22Rv1 (cell line): ENCODE results near the gene LSS.

Experiments
- ZFX ChIP-seq: fragments of 450-650 bp; IDR thresholded peaks from 2 replicates; pipeline ENCODE4 v1.6.1; 2017; ENCODE audit warnings: antibody characterized with exemption, borderline replicate concordance
- TF ChIP-seq, protein P1 (sequence below): fragments of 450-650 bp; IDR thresholded peaks from 2 replicates; pipeline ENCODE4 v1.5.1; 2017; ENCODE audit warnings: mild to moderate bottlenecking

DNA sequence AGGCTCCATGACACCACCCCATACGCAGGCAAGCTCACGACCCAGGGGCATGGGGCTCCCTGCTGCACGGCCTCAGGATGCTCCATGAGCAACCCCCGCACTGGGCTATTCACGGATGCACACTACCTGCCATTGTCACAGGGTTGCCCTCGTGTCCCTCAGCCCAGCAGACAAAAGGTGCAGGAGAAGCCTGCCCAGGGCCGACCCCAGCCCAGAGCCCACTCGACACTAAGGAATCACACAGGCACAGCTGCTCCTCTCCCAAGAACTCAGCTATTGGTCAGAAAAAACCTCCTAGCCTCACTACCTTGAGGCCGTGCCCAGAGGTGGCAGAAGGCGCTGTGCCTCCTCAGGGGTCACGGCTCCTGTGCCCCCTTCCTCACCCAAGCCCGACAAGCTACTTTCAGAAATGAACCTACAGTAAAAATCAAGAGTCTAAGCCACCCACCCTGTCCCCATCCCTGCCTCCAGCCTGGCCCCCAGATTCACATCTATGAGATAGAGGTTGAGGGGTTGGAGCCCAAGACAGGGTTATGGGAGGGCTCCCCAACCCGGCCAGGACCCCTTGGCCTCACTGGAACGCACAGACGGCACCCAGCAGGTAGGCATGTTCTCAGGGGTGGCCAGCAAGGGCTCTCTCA, 38.0 kb downstream of the LSS start:
- TF ChIP-seq, protein P1, sequence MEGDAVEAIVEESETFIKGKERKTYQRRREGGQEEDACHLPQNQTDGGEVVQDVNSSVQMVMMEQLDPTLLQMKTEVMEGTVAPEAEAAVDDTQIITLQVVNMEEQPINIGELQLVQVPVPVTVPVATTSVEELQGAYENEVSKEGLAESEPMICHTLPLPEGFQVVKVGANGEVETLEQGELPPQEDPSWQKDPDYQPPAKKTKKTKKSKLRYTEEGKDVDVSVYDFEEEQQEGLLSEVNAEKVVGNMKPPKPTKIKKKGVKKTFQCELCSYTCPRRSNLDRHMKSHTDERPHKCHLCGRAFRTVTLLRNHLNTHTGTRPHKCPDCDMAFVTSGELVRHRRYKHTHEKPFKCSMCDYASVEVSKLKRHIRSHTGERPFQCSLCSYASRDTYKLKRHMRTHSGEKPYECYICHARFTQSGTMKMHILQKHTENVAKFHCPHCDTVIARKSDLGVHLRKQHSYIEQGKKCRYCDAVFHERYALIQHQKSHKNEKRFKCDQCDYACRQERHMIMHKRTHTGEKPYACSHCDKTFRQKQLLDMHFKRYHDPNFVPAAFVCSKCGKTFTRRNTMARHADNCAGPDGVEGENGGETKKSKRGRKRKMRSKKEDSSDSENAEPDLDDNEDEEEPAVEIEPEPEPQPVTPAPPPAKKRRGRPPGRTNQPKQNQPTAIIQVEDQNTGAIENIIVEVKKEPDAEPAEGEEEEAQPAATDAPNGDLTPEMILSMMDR: no peak
- TF ChIP-seq ZFX: no peak
